GM18868 (cell line): Measurements from ENCODE around the gene SHTN1.

Experiments used
- ATAC-seq: cut with Tn5 transposase; IDR thresholded peaks from one replicate; pipeline ENCODE4 v1.9.1; 2021; ENCODE audit warnings: mild to moderate bottlenecking, moderate library complexity; ENCODE audit not compliant: unreplicated experiment

The SHTN1 gene

DNA sequence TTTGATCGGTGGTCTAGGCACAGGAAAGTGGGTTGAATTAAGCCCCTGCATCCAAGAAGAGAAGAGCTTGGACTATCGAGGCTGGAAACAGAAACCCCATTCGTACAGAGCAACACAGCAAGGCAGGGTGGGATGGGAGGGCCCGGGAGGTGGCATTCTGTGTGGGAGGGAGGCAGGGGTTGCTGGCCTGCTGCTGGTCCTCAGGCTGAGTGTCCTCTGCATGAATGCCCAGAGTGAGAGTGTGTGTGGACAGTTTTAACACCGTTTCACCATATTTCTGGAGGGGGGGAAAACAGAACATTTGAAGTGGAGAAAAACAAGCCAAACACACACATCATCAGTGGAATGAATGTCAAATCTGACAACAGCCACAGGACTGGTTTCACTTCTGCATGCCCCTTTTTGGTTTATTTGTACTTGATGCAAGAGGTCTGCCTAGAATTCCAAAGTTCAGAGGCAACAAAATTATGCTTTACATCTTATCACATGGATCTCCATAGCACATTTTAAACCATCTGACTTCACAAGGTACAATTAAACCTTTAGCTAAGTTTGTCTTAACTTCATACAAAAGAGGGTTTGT lies 166.8 kb downstream of the SHTN1 start:
- ATAC-seq = peak; percentile 94

DNA sequence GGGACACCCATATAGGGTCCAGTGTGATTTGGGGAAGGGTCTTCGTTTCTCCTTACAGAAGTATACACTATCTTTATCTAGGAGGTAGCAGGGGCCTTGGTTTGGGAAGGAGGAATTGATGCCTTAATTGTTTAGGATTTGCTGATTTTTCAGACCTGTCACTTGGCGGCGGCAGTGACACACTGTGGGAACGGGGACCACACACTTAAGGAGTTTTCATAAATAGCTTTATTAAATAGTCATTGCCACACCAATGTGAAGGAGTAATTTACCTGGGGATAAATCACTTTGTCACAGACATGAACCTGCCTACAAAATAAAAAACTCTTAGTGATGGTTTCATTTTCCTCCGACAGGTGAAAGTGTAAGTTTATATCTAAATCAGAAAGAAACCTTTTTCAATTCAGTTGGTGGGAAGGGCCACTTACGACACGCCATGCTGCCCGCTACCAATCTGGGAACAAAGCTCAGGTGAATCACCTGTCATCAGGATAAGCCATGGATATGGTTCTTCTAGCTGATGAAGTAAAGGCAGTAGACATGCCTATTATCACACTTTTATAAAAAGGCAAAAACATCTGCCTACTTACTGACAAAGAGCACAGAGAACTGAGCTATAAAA lies 168.0 kb downstream of the SHTN1 start:
- no peak for ATAC-seq

DNA sequence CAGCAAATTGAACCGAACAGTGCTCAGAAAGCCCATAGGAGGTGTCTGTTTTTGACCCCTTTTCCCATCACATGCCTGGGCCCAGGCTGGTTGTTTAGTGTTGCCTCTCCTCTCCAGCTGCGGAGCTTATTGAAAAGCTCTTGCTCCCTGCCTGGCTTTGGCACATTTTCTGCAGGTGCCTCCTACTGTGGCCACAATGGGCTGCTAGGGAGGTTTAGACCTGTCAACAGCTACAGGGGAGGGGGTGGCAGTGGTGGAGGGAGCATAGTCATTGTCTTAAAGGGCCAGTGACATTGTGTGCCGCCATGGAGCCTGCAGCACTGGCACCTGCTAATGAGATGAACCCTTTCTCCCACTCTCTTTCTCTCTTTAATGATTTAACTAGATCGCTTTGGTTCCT lies 168.9 kb downstream of the SHTN1 start:
- ATAC-seq = no peak

DNA sequence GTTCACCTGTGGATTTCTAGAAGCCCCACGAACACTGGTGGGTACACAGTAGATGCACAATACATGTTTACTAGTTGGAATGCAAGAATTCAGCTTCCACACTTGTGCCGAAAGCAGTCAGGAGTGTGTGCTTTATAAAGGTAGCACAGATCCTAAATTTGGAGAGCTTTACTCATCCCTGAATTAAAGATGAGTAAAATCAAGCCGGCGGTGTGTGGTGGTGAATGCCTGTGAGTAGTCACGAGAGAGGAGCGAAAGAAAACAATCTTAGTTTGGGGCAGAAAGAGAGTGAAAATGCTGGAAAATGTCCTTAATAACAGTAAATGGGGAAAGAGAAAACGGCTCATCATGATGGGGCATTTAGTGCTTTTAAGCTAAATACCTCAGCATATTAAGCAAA lies 169.3 kb downstream of the SHTN1 start:
- no peak for ATAC-seq

DNA sequence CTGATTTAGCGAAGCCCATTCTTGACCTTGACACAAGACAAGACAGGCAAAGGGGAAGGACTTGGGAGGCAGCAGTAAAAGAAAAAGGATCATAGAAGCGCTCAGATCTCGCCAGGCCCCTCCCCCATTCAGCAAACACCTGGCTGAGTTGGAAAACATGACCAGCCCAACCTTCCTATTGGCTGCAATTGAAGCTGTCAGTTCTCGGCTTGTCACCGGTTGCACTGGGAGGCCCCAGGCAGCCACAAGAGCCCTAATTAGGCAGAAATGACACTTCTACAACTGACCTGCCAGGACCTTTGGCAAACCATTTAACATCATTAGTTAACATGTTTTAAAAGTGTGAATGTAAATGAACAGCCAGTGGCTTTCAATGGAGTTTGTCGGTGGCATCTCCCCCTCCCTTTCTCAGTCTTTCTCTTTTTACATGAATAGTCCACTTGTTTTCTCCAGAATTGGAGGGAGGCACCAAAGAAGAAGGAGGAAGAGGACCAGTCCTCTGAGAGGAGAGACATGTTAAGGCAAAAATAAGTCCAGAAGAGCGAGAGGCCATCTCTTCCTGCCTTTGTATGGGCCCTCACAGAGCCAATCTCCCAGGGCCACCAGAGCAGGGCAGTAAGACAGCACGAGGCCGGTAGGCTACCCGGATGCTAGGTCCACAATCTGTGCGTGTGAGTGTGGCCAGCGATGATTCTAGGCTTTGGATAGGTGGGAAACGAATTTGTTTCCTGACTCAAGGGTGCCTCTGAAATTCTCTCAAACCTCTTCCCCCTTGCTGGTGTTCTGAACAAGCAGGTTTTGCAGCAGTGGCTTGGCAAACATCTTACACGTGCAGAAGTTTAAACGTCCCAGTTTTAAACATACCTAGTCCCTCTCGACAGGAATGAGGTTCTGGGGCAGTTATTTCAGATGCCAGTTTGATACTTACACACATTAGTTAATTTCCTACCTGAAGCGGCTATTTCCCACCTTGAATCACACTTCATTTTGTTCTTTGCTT lies 170.7 kb downstream of the SHTN1 start:
- ATAC-seq = no peak

DNA sequence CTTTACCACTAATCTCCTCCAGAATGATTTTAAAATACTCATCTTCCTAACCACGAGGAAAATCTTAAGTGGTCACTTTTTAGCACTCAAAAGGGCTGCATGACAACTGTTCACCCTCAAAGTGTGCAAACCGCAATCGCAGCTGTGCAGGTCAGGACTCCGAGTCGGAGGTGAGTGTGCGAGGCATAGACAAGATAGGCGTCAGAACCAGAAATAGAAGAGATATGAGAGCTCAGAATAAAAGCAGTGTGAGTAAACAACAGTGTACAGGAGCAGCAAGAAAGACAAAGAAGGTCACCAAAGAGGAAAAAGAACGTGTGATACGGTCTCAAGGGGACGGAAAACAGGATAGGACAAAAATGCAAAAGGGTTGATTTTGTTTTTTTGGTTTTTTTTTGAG lies 173.2 kb downstream of the SHTN1 start:
- no peak for ATAC-seq
